Measurements from ENCODE around the gene MACF1. TPM values are rescaled to one million over a fixed set of nuclear protein-coding genes. Genes with fewer than 3 reads are reported as not detected.

The MACF1 gene
- total RNA-seq, 4 donors from 2014 or later: 386 to 627 (median 576) TPM

DNA sequence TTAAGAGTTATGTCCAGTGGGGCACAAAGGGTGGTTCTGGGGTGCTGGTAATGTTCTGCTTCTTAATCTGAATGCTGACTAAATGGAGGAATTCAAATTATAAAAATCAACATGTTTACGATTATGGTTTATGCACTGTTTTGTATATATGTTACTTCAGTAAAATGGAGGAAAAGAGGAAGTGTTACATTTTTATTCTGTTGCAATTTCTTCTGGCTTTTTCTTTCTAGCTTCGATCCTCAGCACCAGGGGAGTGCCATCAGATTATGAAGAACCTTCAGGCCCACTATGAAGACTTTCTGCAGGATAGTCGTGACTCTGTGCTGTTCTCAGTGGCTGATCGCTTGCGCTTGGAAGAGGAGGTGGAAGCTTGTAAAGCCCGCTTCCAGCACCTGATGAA, 105.5 kb downstream of the MACF1 start:
- intact Hi-C loops (cut with DNase I): no loop called here
- TF ChIP-seq EP300 (IDR thresholded peaks at IDR 0.05) (no peak), POLR2A (IDR thresholded peaks at IDR 0.05; ENCODE audit: low read depth) (no peak), POLR2AphosphoS5 (IDR thresholded peaks at IDR 0.05) (no peak)
- TF ChIP-seq, protein P1, sequence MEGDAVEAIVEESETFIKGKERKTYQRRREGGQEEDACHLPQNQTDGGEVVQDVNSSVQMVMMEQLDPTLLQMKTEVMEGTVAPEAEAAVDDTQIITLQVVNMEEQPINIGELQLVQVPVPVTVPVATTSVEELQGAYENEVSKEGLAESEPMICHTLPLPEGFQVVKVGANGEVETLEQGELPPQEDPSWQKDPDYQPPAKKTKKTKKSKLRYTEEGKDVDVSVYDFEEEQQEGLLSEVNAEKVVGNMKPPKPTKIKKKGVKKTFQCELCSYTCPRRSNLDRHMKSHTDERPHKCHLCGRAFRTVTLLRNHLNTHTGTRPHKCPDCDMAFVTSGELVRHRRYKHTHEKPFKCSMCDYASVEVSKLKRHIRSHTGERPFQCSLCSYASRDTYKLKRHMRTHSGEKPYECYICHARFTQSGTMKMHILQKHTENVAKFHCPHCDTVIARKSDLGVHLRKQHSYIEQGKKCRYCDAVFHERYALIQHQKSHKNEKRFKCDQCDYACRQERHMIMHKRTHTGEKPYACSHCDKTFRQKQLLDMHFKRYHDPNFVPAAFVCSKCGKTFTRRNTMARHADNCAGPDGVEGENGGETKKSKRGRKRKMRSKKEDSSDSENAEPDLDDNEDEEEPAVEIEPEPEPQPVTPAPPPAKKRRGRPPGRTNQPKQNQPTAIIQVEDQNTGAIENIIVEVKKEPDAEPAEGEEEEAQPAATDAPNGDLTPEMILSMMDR (IDR thresholded peaks at IDR 0.05): no peak
- DNase-seq (ENCODE audit: extremely low spot score): no peak
- Histone ChIP-seq H3K27ac (replicated peaks in 1 of 4) (no peak overlapping the region), H3K9me3 (no peaks in the 10 kb centered on the region), H3K4me1 (peaks cover 0 to 3% (median under 1%) of the 10 kb centered on the region in 4 donors), H3K36me3 (peaks cover 42 to 96% (median 72%) of the 10 kb centered on the region in 4 donors), H3K4me3 (no peak overlapping the region), H3K27me3 (no peaks in the 10 kb centered on the region)
- WGBS: 95% methylated on average over 6 of the region's 6 CpGs

DNA sequence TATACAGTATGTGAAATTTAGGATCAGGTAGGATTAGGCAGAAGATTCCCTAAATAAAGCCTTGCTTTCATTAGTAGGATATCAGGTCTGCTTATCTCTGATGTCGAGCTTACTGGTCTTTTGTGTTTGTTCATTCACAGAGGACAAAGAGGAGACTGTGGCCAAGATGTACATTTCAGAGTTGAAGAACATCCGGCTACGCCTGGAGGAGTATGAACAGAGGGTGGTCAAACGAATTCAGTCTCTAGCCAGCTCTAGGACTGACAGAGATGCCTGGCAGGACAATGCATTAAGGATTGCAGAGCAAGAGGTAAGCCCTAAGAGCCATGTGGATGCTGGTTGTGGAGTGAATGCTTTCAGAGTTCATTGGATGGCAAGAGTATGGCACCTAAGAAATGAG, 106.2 kb downstream of the MACF1 start:
- peaks cover 46 to 96% (median 71%) of the 10 kb centered on the region in 4 donors for H3K36me3 ChIP-seq
- intact Hi-C loops (cut with DNase I): no loop called here

DNA sequence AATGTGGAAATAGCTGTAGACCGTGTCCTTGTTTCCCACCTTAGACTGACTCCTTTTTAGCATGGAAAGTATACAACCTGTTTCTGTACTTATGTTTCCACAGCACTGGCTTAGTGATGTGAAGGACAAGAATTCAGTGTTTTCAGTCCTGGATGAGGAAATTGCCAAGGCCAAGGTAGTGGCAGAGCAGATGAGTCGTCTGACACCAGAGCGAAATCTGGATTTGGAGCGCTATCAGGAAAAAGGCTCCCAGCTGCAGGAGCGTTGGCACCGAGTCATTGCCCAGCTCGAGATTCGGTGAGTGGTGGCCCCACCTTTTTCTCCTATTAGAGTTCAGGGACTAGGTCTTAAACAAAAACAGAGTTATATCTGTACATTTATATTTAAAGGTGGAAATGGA, 112.6 kb downstream of the MACF1 start:
- Histone ChIP-seq H3K27ac (replicated peaks in 1 of 4) (no peak overlapping the region), H3K4me1 (peaks cover 0 to 9% (median 2%) of the 10 kb centered on the region in 4 donors), H3K27me3 (no peaks in the 10 kb centered on the region), H3K36me3 (peaks cover 54 to 99% (median 87%) of the 10 kb centered on the region in 4 donors), H3K4me3 (no peak overlapping the region), H3K9me3 (no peaks in the 10 kb centered on the region)
- intact Hi-C loops (cut with DNase I): no loop called here
- DNase-seq (ENCODE audit: extremely low spot score): no peak
- 88% methylated on average over 8 of the region's 8 CpGs for WGBS
- TF ChIP-seq POLR2A (IDR thresholded peaks at IDR 0.05; ENCODE audit: low read depth) (no peak), POLR2AphosphoS5 (IDR thresholded peaks at IDR 0.05) (no peak), EP300 (IDR thresholded peaks at IDR 0.05) (no peak)
- TF ChIP-seq, protein P1 (IDR thresholded peaks at IDR 0.05): no peak

More for the DNA sequence above, 106.2 kb downstream of the MACF1 start:
- 83% methylated on average over 4 of the region's 4 CpGs for WGBS
- DNase-seq (ENCODE audit: extremely low spot score): no peak
- TF ChIP-seq POLR2A (IDR thresholded peaks at IDR 0.05; ENCODE audit: low read depth): no peak
- TF ChIP-seq POLR2AphosphoS5 (IDR thresholded peaks at IDR 0.05): peak in 1 of 2 donors; percentile 21
- Histone ChIP-seq H3K4me3 (no peak overlapping the region), H3K9me3 (no peaks in the 10 kb centered on the region), H3K27me3 (no peaks in the 10 kb centered on the region), H3K4me1 (peaks cover 0 to 6% (median 2%) of the 10 kb centered on the region in 4 donors), H3K27ac (replicated peaks in 1 of 4) (no peak overlapping the region)

DNA sequence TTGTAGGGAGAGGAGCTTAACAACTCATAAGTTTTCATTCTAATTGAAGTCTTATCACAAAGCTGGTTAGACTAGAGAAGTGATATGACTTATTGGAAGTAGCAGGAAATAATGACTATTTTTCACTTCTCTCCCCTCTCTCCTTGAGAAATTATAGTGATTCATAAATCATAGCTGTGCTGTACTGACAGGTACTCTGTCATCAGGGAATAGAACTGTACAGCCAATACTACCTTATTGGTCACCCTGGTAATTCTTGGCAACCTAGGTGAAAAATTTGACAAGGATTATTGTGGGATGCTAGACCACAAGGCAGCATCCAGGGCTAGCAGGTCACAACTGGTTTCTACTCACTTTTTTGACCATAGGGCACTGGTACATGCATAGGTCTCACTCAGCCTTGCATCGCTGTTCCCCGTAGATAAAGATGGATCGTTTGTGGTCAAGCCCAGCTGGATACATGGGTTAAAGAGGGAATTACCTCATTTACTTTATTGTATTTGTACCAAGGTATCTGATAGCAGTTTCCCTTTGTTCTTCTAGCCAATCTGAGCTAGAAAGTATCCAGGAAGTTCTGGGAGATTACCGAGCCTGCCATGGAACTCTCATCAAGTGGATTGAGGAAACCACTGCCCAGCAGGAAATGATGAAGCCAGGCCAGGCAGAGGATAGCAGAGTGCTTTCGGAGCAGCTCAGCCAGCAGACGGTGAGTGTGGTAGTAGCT, 113.6 kb downstream of the MACF1 start:
- no peak for DNase-seq (ENCODE audit: extremely low spot score)
- Histone ChIP-seq H3K27ac (replicated peaks in 1 of 4) (peak overlapping the region in 3 of 4 donors; percentile 5 to 11 (median 8)), H3K4me1 (peaks cover 0 to 17% (median 2%) of the 10 kb centered on the region in 4 donors), H3K4me3 (no peak overlapping the region), H3K9me3 (no peaks in the 10 kb centered on the region), H3K36me3 (peaks cover 56 to 99% (median 87%) of the 10 kb centered on the region in 4 donors), H3K27me3 (no peaks in the 10 kb centered on the region)
- 72% methylated on average over 6 of the region's 6 CpGs for WGBS
- peak in 1 of 2 donors; percentile 21 for TF ChIP-seq POLR2AphosphoS5 (IDR thresholded peaks at IDR 0.05)
- TF ChIP-seq, protein P1 (IDR thresholded peaks at IDR 0.05): no peak
- intact Hi-C loops (cut with DNase I): no loop called here

DNA sequence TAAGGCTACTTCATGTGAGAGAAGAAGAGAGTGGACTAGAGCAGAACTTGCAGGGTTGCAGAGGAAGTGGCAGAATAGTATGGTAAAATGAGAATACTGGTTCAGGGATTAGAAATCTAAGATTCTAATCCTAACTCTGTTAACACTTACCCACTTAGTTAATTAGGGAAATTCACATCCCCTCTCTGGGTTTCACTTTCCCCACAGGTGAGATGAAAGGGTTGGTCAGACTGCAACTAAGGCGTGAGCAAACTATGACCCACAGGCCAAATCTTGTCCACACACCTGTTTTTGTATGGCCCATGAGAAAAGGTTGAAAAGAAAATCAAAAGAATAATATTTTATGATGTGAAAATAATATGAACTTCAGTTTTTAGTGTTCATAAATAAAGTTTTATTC, 117.5 kb downstream of the MACF1 start:
- DNase-seq (ENCODE audit: extremely low spot score): no peak
- Histone ChIP-seq H3K4me1 (peaks cover 0 to 13% (median 1%) of the 10 kb centered on the region in 4 donors), H3K4me3 (no peak overlapping the region), H3K27me3 (no peaks in the 10 kb centered on the region), H3K36me3 (peaks cover 63 to 98% (median 92%) of the 10 kb centered on the region in 4 donors), H3K27ac (replicated peaks in 1 of 4) (peak overlapping the region; percentile 6 to 52 (median 30)), H3K9me3 (no peaks in the 10 kb centered on the region)
- 100% methylated on average over 1 of the region's 1 CpG for WGBS
- intact Hi-C loops (cut with DNase I): loop anchor here (10.0 kb wide), 1 partner anchor 213 kb away; no protein-coding TSS in a partner anchor
- TF ChIP-seq POLR2AphosphoS5 (IDR thresholded peaks at IDR 0.05): no peak
- TF ChIP-seq, protein P1 (IDR thresholded peaks at IDR 0.05): no peak
- no peak for TF ChIP-seq POLR2A (IDR thresholded peaks at IDR 0.05; ENCODE audit: low read depth)
- TF ChIP-seq EP300 (IDR thresholded peaks at IDR 0.05): no peak

Data from esophagus muscularis mucosa (tissue), 4 donors.